Gastrocnemius medialis (tissue), 4 donors: ENCODE results near the gene OR10H1. TPM values are rescaled to one million over a fixed set of nuclear protein-coding genes. Genes with fewer than 3 reads are reported as not detected.
"Not testable (repeated sequence)": the region's sequence is repeated elsewhere in the genome, so short reads cannot be mapped to it uniquely, and the experiment has no call there.

ENCODE experiments used
- ATAC-seq, 2 donors: fragments of 150-250 bp; one replicate each; pipeline ENCODE4 v1.9.1; 2016
- DNase-seq, 2 donors: peaks; one replicate each; pipeline ENCODE4 v3.0.0-alpha.2; 2019
- H3K27ac ChIP-seq, 4 donors: fragments of 200-600 bp; sonication (generic); 1 replicate in 1 of 4; 2 replicates in 3 of 4; pipeline ENCODE4 v1.5.1; 2016 to 2018; ENCODE audit warnings: mild to moderate bottlenecking in 2 of 4, moderate library complexity in 1 of 4
- H3K27me3 ChIP-seq, 3 donors: fragments of 200-600 bp; sonication (generic) in 2 of 3; 1 replicate in 1 of 3; 2 replicates in 2 of 3; pipeline versions ENCODE4 v1.5.1 to v1.6.0; 2016 to 2019; ENCODE audit warnings: mild to moderate bottlenecking in 1 of 3, moderate library complexity in 1 of 3
- H3K36me3 ChIP-seq, 2 donors: fragments of 200-600 bp; sonication (generic) in 1 of 2; one replicate each; pipeline ENCODE4 v1.5.1; 2017 to 2018
- H3K4me1 ChIP-seq, 2 donors: fragments of 200-600 bp; sonication (generic) in 1 of 2; one replicate each; pipeline ENCODE4 v1.5.1; 2016 to 2017; ENCODE audit warnings: mild to moderate bottlenecking in 2 of 2
- H3K4me3 ChIP-seq, 4 donors: fragments of 200-600 bp; sonication (generic) in 3 of 4; 1 replicate in 1 of 4; 2 replicates in 3 of 4; pipeline ENCODE4 v1.5.1; 2016 to 2019; ENCODE audit warnings: mild to moderate bottlenecking in 2 of 4
- H3K9me3 ChIP-seq, 3 donors: fragments of 200-600 bp; sonication (generic) in 2 of 3; 1 replicate in 1 of 3; 2 replicates in 2 of 3; pipeline ENCODE4 v1.5.1; 2016 to 2019
- POLR2A ChIP-seq, 2 donors: fragments of 450-650 bp; IDR thresholded peaks; one replicate each; pipeline ENCODE4 v1.6.1; 2017; ENCODE audit warnings: antibody characterized with exemption in 2 of 2, mild to moderate bottlenecking in 2 of 2, moderate library complexity in 2 of 2
- in situ Hi-C, 4 donors: fragments of 200-750 bp; cut with MboI; loops; one replicate each; pipeline versions ENCODE4 v1.15.0 to v1.8.0; 2017; ENCODE audit warnings: low sequenced_read_pairs in 4 of 4
- intact Hi-C: fragments of 100-400 bp; cut with DNase I; formaldehyde crosslinking; loops from one replicate; pipeline ENCODE4 v1.15.1; 2023; ENCODE audit warnings: low total_unique reads
- total RNA-seq, 4 donors: library from RNA; depleted of rRNA; stranded (reverse); fragments of >200 nt; gene quantifications; one replicate each; pipeline versions ENCODE4 v1.1.0 to v1.2.3, GENCODE V29; 2016
- TF ChIP-seq, protein P1 (sequence below), 5 experiments: fragments of 450-650 bp in 3 of 5; fragments of 200-600 bp in 2 of 5; sonication (generic) in 2 of 5; IDR thresholded peaks in 4 of 5; conservative IDR thresholded peaks in 1 of 5; 1 replicate in 4 of 5; 2 replicates in 1 of 5; pipeline ENCODE4 v1.5.1; 2016 to 2019; ENCODE audit warnings: antibody characterized with exemption in 5 of 5, mild to moderate bottlenecking in 3 of 5, moderate library complexity in 3 of 5

The OR10H1 gene
- total RNA-seq, 4 donors from 2014 or later, result not detected

DNA sequence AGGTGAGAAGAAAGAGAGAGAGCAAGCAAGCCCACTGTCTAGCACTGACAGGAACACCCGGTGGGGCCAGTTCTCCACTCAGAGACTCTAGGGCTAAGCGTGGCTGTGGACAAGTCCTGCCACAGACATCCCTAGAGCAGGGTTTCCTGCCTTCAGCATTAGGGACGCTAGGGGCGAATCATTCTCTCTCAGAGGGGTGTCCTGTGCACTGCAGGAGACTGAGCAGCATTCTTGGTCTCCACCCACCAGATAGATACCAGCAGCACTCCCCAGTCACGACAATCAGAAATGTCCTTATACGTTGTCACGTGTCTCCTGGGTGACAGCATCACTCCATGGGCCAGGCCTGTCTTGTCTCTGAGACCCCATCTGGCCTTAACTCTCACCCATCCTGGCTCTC lies 1.5 kb downstream of the OR10H1 start:
- H3K9me3 ChIP-seq, result no peaks in the 10 kb centered on the region
- H3K27ac ChIP-seq, result no peak overlapping the region
- in situ Hi-C loops (no loop called here), intact Hi-C loops (no loop called here)
- TF ChIP-seq, protein P1, sequence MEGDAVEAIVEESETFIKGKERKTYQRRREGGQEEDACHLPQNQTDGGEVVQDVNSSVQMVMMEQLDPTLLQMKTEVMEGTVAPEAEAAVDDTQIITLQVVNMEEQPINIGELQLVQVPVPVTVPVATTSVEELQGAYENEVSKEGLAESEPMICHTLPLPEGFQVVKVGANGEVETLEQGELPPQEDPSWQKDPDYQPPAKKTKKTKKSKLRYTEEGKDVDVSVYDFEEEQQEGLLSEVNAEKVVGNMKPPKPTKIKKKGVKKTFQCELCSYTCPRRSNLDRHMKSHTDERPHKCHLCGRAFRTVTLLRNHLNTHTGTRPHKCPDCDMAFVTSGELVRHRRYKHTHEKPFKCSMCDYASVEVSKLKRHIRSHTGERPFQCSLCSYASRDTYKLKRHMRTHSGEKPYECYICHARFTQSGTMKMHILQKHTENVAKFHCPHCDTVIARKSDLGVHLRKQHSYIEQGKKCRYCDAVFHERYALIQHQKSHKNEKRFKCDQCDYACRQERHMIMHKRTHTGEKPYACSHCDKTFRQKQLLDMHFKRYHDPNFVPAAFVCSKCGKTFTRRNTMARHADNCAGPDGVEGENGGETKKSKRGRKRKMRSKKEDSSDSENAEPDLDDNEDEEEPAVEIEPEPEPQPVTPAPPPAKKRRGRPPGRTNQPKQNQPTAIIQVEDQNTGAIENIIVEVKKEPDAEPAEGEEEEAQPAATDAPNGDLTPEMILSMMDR (IDR thresholded peaks at IDR 0.05 in 4 of 5, conservative IDR thresholded peaks at IDR 0.05 in 1 of 5), result no peak
- ATAC-seq (no peak), DNase-seq (no peak)
- no peaks in the 10 kb centered on the region for H3K4me1 ChIP-seq
- no peaks in the 10 kb centered on the region for H3K36me3 ChIP-seq
- H3K4me3 ChIP-seq, result no peak overlapping the region
- H3K27me3 ChIP-seq, result peaks cover 0 to 4% (median 0%) of the 10 kb centered on the region in 3 donors

DNA sequence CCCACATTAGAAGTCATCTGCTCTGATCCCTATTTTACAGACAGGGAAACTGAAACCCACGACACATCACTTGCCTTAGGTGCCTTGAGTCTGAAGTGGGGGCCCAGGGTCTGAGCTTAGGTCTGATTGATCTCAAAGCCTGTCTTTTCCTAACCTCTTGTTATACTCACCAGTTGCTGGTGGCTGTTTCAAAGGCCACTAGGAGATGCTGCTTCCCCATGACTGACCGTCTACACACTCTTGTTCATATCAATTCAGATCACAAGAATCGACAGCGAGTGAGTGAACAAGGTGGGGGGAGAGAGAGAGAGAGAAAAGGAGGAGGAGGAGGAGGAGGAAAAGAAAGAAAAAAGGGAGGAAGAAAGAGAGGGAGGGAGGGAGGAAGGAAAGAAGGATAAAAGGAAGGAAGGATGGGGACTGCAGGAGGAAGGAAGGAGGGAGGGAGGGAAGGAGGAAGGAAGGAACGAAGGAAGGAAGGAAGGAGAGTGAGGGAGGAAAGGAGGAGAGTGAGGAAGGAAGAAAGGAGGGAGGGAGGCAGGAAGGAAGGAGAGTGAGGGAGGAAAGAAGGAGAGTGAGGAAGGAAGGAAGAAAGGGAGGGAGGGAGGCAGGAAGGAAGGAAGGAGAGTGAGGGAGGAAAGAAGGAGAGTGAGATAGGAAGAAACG lies 3.3 kb downstream of the OR10H1 start:
- intact Hi-C loops (no loop called here), in situ Hi-C loops (no loop called here)
- H3K4me3 ChIP-seq, result no peak overlapping the region
- H3K9me3 ChIP-seq, result no peaks in the 10 kb centered on the region
- no peak for TF ChIP-seq POLR2A (IDR thresholded peaks at IDR 0.05)
- TF ChIP-seq, protein P1 (IDR thresholded peaks at IDR 0.05 in 4 of 5, conservative IDR thresholded peaks at IDR 0.05 in 1 of 5), result no peak
- ATAC-seq (no peak), DNase-seq (no peak)
- H3K27me3 ChIP-seq, result peaks cover 0 to 4% (median 0%) of the 10 kb centered on the region in 3 donors
- no peaks in the 10 kb centered on the region for H3K4me1 ChIP-seq
- H3K27ac ChIP-seq, result no peak overlapping the region
- H3K36me3 ChIP-seq, result no peaks in the 10 kb centered on the region

DNA sequence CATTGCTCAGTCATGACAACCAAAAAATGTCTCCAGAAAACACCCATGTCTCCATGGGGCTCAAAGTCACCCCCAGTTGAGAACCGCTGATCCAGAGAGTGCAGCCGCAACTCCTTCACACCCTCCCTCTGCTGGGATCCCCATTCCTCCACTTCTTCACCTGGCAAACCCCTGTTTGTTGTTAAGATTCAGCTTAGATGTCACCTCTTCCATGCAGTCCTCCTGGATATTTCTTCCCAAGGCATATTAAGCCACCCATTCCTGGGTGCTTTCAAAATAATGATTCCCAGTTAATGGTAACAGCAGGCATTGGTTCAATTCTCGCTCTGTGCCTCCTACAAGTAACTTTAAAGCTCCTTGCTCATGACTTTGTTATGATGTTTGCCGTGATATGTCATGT lies 4.0 kb downstream of the OR10H1 start:
- intact Hi-C loops, result no loop called here
- Histone ChIP-seq H3K36me3 (no peaks in the 10 kb centered on the region), H3K9me3 (no peaks in the 10 kb centered on the region), H3K4me1 (no peaks in the 10 kb centered on the region), H3K27me3 (peaks cover 0 to 4% (median 0%) of the 10 kb centered on the region in 3 donors), H3K4me3 (no peak overlapping the region), H3K27ac (no peak overlapping the region)
- no peak for ATAC-seq
- in situ Hi-C loops, result no loop called here
- no peak for TF ChIP-seq POLR2A (IDR thresholded peaks at IDR 0.05)
- TF ChIP-seq, protein P1 (IDR thresholded peaks at IDR 0.05 in 4 of 5, conservative IDR thresholded peaks at IDR 0.05 in 1 of 5), result no peak
- no peak for DNase-seq

DNA sequence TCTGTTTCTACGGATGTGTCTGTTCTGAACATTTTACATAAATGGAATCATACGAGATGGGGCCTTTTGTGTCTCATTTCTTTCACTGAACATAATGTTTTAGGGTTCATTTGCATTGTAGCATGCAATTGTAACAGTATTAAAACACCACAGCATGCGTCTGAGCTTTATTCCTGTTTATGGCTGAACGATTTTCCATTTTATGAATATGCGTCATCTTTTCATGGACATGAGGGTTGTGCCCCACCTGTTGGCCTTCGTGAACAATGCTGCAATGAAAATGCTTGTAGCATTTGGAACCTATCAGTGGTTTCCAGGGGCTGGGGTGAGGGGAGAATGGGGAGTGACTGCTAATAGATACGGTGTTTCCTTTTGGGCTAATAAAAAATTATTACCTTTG lies 5.1 kb downstream of the OR10H1 start:
- TF ChIP-seq, protein P1 (IDR thresholded peaks at IDR 0.05 in 4 of 5, conservative IDR thresholded peaks at IDR 0.05 in 1 of 5), result no peak
- TF ChIP-seq POLR2A (IDR thresholded peaks at IDR 0.05), result no peak
- DNase-seq (no peak), ATAC-seq (no peak)
- Histone ChIP-seq H3K4me3 (no peak overlapping the region), H3K27ac (no peak overlapping the region), H3K9me3 (no peaks in the 10 kb centered on the region), H3K4me1 (no peaks in the 10 kb centered on the region), H3K36me3 (no peaks in the 10 kb centered on the region), H3K27me3 (peaks cover 0 to 4% (median 0%) of the 10 kb centered on the region in 3 donors)
- in situ Hi-C loops, result no loop called here
- intact Hi-C loops, result no loop called here

DNA sequence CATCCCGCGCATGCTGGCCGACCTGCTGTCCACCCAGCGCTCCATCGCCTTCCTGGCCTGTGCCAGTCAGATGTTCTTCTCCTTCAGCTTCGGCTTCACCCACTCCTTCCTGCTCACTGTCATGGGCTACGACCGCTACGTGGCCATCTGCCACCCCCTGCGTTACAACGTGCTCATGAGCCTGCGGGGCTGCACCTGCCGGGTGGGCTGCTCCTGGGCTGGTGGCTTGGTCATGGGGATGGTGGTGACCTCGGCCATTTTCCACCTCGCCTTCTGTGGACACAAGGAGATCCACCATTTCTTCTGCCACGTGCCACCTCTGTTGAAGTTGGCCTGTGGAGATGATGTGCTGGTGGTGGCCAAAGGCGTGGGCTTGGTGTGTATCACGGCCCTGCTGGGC lies 21.2 kb downstream of the OR10H1 start:
- H3K27me3 ChIP-seq, DNase-seq, intact Hi-C loops, H3K9me3 ChIP-seq, H3K4me1 ChIP-seq, in situ Hi-C loops, ATAC-seq, H3K4me3 ChIP-seq, H3K36me3 ChIP-seq, H3K27ac ChIP-seq: not testable (repeated sequence)
